ENCODE measurements around the gene BMPR1A.

BMPR1A gene

GRCh38 chr10:86956195-86956847 lies 199.9 kb downstream of the BMPR1A start:
- peaks cover 7% of the 10 kb centered on the region; the same call in 1 of the 2 replicates for H3K9me3 ChIP-seq (ENCODE audit: control insufficient read depth, insufficient read depth, low read length)
- no peaks in the 10 kb centered on the region for H3K36me3 ChIP-seq (ENCODE audit: control insufficient read depth, low read length)
- H4K20me1 ChIP-seq (ENCODE audit: control insufficient read depth, insufficient read depth, low read depth, low read length): no peaks in the 10 kb centered on the region
- no peak for TF ChIP-seq EZH2phosphoT487 (IDR thresholded peaks at IDR 0.05; ENCODE audit: borderline replicate concordance, low read length)
- TF ChIP-seq, protein P1, sequence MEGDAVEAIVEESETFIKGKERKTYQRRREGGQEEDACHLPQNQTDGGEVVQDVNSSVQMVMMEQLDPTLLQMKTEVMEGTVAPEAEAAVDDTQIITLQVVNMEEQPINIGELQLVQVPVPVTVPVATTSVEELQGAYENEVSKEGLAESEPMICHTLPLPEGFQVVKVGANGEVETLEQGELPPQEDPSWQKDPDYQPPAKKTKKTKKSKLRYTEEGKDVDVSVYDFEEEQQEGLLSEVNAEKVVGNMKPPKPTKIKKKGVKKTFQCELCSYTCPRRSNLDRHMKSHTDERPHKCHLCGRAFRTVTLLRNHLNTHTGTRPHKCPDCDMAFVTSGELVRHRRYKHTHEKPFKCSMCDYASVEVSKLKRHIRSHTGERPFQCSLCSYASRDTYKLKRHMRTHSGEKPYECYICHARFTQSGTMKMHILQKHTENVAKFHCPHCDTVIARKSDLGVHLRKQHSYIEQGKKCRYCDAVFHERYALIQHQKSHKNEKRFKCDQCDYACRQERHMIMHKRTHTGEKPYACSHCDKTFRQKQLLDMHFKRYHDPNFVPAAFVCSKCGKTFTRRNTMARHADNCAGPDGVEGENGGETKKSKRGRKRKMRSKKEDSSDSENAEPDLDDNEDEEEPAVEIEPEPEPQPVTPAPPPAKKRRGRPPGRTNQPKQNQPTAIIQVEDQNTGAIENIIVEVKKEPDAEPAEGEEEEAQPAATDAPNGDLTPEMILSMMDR (IDR thresholded peaks at IDR 0.05; ENCODE audit: low read depth, low read length, poor library complexity, severe bottlenecking): no peak
- H3K4me1 ChIP-seq (ENCODE audit: control insufficient read depth, low read length): no peaks in the 10 kb centered on the region
- no peak overlapping the region for H3K4me3 ChIP-seq (ENCODE audit: low read length)
- H3F3A ChIP-seq (ENCODE audit: control insufficient read depth, insufficient read depth): no peaks in the 10 kb centered on the region
- H3K4me2 ChIP-seq (ENCODE audit: low read length): no peak overlapping the region
- H3K27me3 ChIP-seq (ENCODE audit: control insufficient read depth, low read length): no peaks in the 10 kb centered on the region
- H3K27ac ChIP-seq (ENCODE audit: low read depth, low read length): no peak overlapping the region
- H3K79me2 ChIP-seq (ENCODE audit: control insufficient read depth, low read length): no peaks in the 10 kb centered on the region
- no peaks in the 10 kb centered on the region for H3K9me2 ChIP-seq (replicated peaks; ENCODE audit: control insufficient read depth, low read length)

DNA sequence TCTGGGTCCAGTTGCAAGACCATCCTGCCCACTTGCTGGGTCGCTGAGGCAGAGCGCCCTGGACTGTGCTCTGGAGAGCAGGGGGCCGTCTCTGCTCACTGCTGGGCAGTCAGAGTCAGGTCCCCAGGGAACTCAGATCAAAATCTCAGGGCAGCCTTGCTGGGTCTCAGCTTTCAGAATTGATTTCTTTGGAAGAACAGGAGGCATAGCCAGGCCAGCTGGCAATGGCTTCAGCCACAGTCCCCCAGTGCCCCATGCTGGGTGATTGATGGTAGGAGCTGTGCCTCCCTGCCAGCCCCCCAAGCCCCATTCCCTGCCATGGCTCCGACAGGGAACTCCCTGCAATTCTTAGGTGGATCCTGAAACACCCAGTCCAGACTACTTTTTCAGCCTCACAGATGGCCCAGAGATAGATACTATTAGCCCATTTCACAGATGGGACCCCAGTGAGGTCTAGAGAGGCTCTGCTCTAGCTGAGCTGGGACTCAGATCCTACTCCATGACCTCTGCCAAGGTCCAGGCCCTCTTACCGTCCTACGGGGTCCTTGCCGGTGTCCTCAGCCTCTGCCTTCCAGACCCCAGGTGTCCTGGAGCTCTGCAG lies 200.5 kb downstream of the BMPR1A start:
- H3K9me3 ChIP-seq (ENCODE audit: control insufficient read depth, insufficient read depth, low read length): peaks cover 7% of the 10 kb centered on the region; the same call in 1 of the 2 replicates
- no peaks in the 10 kb centered on the region for H3K36me3 ChIP-seq (ENCODE audit: control insufficient read depth, low read length)
- H3K27me3 ChIP-seq (ENCODE audit: control insufficient read depth, low read length): no peaks in the 10 kb centered on the region
- H3K79me2 ChIP-seq (ENCODE audit: control insufficient read depth, low read length): no peaks in the 10 kb centered on the region
- H3F3A ChIP-seq (ENCODE audit: control insufficient read depth, insufficient read depth): no peaks in the 10 kb centered on the region
- no peak overlapping the region for H3K27ac ChIP-seq (ENCODE audit: low read depth, low read length)
- no peak overlapping the region for H3K4me3 ChIP-seq (ENCODE audit: low read length)
- no peaks in the 10 kb centered on the region for H4K20me1 ChIP-seq (ENCODE audit: control insufficient read depth, insufficient read depth, low read depth, low read length)
- no peaks in the 10 kb centered on the region for H3K4me1 ChIP-seq (ENCODE audit: control insufficient read depth, low read length)
- TF ChIP-seq EZH2phosphoT487 (IDR thresholded peaks at IDR 0.05; ENCODE audit: borderline replicate concordance, low read length): no peak
- TF ChIP-seq, protein P1 (IDR thresholded peaks at IDR 0.05; ENCODE audit: low read depth, low read length, poor library complexity, severe bottlenecking): no peak
- no peak overlapping the region for H3K4me2 ChIP-seq (ENCODE audit: low read length)
- no peaks in the 10 kb centered on the region for H3K9me2 ChIP-seq (replicated peaks; ENCODE audit: control insufficient read depth, low read length)

DNA sequence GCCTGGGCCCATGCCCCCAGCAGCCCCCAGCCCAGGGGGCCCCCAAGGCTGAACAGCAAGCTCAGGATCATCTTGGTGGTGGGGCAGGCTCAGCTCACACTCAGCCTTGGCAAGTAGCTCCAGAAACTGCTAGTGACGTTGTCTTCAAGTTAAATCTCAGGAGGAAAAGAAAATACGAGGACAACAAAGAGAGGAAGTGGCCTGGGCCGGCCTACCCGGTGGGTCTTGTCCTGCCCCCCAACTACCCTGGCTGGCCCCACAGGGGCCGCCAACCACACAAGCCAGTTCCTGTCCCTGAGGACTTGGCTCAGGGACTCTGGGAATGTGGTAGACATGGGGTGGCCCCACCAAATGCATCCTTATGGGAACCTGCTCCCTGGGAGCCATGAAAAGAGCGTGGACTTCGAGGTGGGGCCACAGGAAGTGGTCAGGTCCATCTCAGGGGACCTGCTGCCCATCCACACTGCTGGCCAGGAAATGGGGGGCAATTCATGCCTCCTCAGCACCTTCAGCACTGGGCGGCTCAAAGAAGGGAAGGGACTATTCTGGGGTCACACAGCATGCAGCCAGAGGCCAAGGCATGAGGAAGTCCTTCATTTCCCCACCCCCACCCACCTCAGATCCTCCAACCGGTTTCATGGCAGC lies 201.2 kb downstream of the BMPR1A start, which contains the start of gene MMRN2:
Gene MMRN2 (minus strand): TSS at position 145 of the 645 bp plus-strand sequence. CDS start 74 bp downstream, at position 71.
- Histone ChIP-seq H3K27me3 (ENCODE audit: control insufficient read depth, low read length) (no peaks in the 10 kb centered on the region), H3K27ac (ENCODE audit: low read depth, low read length) (no peak within 1 kb of the TSS), H3K9me2 (replicated peaks; ENCODE audit: control insufficient read depth, low read length) (no peaks in the 10 kb centered on the region), H3K4me1 (ENCODE audit: control insufficient read depth, low read length) (no peaks in the 10 kb centered on the region), H3K36me3 (ENCODE audit: control insufficient read depth, low read length) (no peaks in the 10 kb centered on the region), H4K20me1 (ENCODE audit: control insufficient read depth, insufficient read depth, low read depth, low read length) (no peaks in the 10 kb centered on the region), H3K79me2 (ENCODE audit: control insufficient read depth, low read length) (no peaks in the 10 kb centered on the region), H3F3A (ENCODE audit: control insufficient read depth, insufficient read depth) (no peaks in the 10 kb centered on the region), H3K4me3 (ENCODE audit: low read length) (no peak within 1 kb of the TSS), H3K4me2 (ENCODE audit: low read length) (no peak within 1 kb of the TSS), H3K9me3 (ENCODE audit: control insufficient read depth, insufficient read depth, low read length) (peaks cover under 1% of the 10 kb centered on the region; the same call in 1 of the 2 replicates)
- no peak for TF ChIP-seq EZH2phosphoT487 (IDR thresholded peaks at IDR 0.05; ENCODE audit: borderline replicate concordance, low read length)
- TF ChIP-seq, protein P1 (IDR thresholded peaks at IDR 0.05; ENCODE audit: low read depth, low read length, poor library complexity, severe bottlenecking): no peak

Data from DOHH2 (cell line).